Large intestine (tissue), 3 donors: ENCODE measurements around the gene BCLAF3. TPM values are rescaled to one million over a fixed set of nuclear protein-coding genes. Genes with fewer than 3 reads are reported as not detected.
A peak's percentile ranks its signal among the peaks of the same experiment; 100 is the strongest.

Experiments used
- DNase-seq, 2 donors: peaks; one replicate each; pipeline versions ENCODE4 v3.0.0 to v3.0.0-alpha.2; 2013
- H3K27ac ChIP-seq: one replicate; pipeline ENCODE4 v1.5.1; 2013; ENCODE audit warnings: low read length
- H3K27me3 ChIP-seq: 2 replicates; pipeline ENCODE4 v1.6.1; 2013; ENCODE audit warnings: low read length; ENCODE audit not compliant: control insufficient read depth, insufficient read depth
- H3K36me3 ChIP-seq: 2 replicates; pipeline ENCODE4 v1.6.1; 2013; ENCODE audit warnings: low read length; ENCODE audit not compliant: control insufficient read depth, insufficient read depth
- H3K4me1 ChIP-seq: one replicate; pipeline ENCODE4 v1.6.1; 2013; ENCODE audit warnings: low read length; ENCODE audit not compliant: control insufficient read depth, insufficient read depth
- H3K4me3 ChIP-seq: one replicate; pipeline ENCODE4 v1.5.1; 2013; ENCODE audit warnings: low read length
- H3K9me3 ChIP-seq: one replicate; pipeline ENCODE4 v1.6.1; 2013; ENCODE audit warnings: mild to moderate bottlenecking, low read depth, low read length, moderate library complexity; ENCODE audit not compliant: control insufficient read depth
- WGBS: methylation state at CpG from one replicate; pipeline ENCODE4 v1.1.5; 2013; ENCODE audit warnings: low lambda C conversion rate; ENCODE audit not compliant: insufficient coverage; 5-methylcytosine and 5-hydroxymethylcytosine counted together
- polyA plus RNA-seq: library from polyadenylated mRNA; unstranded; fragments of 120-200 nt; gene quantifications from one replicate; pipeline ENCODE4 v1.2.1, GENCODE V29; 2013

BCLAF3 gene
- polyA plus RNA-seq, 1 donor: 15.7 TPM

- Histone ChIP-seq H3K9me3 (no peaks in the 10 kb centered on the region), H3K4me1 (no peaks in the 10 kb centered on the region), H3K27me3 (no peaks in the 10 kb centered on the region), H3K27ac (no peak overlapping the region), H3K4me3 (no peak overlapping the region), H3K36me3 (no peaks in the 10 kb centered on the region)
- no CpG with 5 or more reads among the region's 1 CpG for WGBS
- no peak for DNase-seq
Observed at GRCh38 chrX:20015422-20015821, 24.6 kb upstream of the BCLAF3 start.

DNA sequence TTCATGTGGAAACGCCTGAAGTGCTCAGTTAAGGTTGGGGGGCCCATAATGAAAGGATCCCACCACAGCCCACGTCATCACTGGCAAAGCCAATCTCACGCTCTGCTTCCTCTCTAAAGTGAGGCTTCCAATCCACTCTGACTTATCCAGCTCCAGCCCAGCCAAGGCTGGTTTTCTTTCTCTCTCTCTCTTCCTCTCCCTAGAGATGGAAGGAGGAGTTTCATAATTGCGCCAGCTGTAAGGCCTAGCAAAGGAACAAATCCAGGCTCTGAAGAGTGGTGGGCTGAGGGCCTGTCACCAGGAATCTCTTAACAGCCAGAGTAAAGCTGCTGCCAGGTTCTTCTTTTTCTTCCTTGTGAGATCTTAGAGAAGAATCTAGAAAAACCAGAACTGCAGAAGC, 20.7 kb upstream of the BCLAF3 start:
- WGBS: no CpG with 5 or more reads among the region's 4 CpGs
- Histone ChIP-seq H3K36me3 (no peaks in the 10 kb centered on the region), H3K4me1 (peaks cover 3% of the 10 kb centered on the region), H3K9me3 (no peaks in the 10 kb centered on the region), H3K4me3 (no peak overlapping the region), H3K27me3 (no peaks in the 10 kb centered on the region), H3K27ac (no peak overlapping the region)
- DNase-seq: no peak

GRCh38 chrX:20007962-20008622, 17.2 kb upstream of the BCLAF3 start:
- peak overlapping the region; percentile 29 for H3K27ac ChIP-seq
- no CpG with 5 or more reads among the region's 7 CpGs for WGBS
- peak in 1 of 2 donors; percentile 49 for DNase-seq

DNA sequence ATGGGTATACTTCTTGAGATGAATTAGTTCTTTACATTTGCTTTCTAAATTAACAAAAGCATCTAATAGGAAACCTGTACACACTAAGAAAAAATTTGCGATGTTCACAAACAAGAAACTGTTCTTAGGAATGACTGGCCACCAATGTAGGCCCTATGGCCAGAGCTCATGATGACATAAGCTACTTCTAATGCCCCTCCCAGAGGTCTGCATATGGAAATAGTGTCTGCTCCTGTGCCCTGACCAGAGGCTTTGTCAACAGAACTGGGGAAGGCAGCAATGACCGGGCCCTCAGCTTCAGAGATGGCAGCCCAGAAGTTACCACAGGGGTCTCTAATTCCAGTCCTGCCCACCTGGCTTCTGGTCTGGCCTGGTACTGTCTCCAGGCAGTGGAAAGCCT, 15.0 kb upstream of the BCLAF3 start:
- Histone ChIP-seq H3K36me3 (no peaks in the 10 kb centered on the region), H3K27me3 (no peaks in the 10 kb centered on the region), H3K27ac (no peak overlapping the region), H3K4me3 (no peak overlapping the region), H3K4me1 (peaks cover 3% of the 10 kb centered on the region), H3K9me3 (no peaks in the 10 kb centered on the region)
- WGBS: no CpG with 5 or more reads among the region's 2 CpGs
- DNase-seq: no peak

More at GRCh38 chrX:20007962-20008622, 17.2 kb upstream of the BCLAF3 start:
- Histone ChIP-seq H3K9me3 (no peaks in the 10 kb centered on the region), H3K36me3 (no peaks in the 10 kb centered on the region), H3K4me1 (peaks cover 3% of the 10 kb centered on the region), H3K4me3 (no peak overlapping the region), H3K27me3 (no peaks in the 10 kb centered on the region)

DNA sequence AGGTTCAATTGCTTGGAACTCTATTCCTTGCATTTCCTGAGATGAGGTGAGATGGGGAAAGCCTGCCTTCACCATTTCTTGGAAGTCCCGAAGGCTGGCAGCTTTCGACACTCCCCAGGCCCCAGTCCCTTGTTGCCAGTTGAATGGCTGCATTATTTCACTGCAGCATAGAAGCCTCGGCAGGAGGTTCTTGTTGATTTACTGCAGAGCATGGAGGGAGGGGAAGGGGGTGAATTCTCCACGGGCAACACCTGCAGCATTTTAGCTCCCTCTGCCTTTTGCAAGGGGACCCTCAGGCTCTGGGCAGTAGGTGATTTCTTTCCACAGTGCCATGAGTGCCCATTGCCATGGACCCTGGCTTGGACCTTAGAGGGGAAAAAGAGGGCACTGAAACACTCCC, 10.7 kb upstream of the BCLAF3 start:
- Histone ChIP-seq H3K4me3 (no peak overlapping the region), H3K9me3 (no peaks in the 10 kb centered on the region), H3K4me1 (no peaks in the 10 kb centered on the region), H3K36me3 (no peaks in the 10 kb centered on the region), H3K27ac (no peak overlapping the region), H3K27me3 (no peaks in the 10 kb centered on the region)
- DNase-seq: no peak
- WGBS: no CpG with 5 or more reads among the region's 4 CpGs

GRCh38 chrX:19991350-19991718, 473 bp upstream of the BCLAF3 start:
- Histone ChIP-seq H3K4me1 (no peaks in the 10 kb centered on the region), H3K36me3 (no peaks in the 10 kb centered on the region), H3K27me3 (no peaks in the 10 kb centered on the region), H3K27ac (no peak overlapping the region), H3K9me3 (no peaks in the 10 kb centered on the region), H3K4me3 (peak overlapping the region; percentile 26)
- DNase-seq: no peak
- no CpG with 5 or more reads among the region's 6 CpGs for WGBS

- Histone ChIP-seq H3K9me3 (no peaks in the 10 kb centered on the region), H3K36me3 (no peaks in the 10 kb centered on the region), H3K27me3 (no peaks in the 10 kb centered on the region), H3K4me3 (peak overlapping the region; percentile 80), H3K27ac (peak overlapping the region; percentile 96), H3K4me1 (no peaks in the 10 kb centered on the region)
- no CpG with 5 or more reads among the region's 25 CpGs for WGBS
- DNase-seq: peak in 1 of 2 donors; percentile 61
Observed at GRCh38 chrX:19990151-19990555, 708 bp downstream of the BCLAF3 start.

DNA sequence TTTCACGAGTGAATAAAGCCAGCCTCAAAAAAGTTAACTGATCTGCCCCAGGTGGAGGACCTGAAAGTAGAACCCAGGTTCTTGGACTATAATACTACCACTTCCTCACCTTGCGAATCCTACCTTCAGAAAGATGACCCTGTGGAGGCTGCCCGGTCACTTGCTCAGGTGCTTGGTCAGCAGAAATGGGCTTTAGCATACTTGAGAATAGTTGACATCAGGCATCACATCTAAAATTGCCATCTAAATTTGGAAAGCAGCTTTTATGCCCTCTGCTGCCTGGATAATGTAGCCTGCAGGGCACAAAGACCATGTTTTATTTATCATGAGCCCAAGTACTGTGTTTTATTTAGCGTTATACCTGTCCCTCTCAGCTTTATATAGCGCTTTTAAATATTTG, 3.0 kb downstream of the BCLAF3 start:
- no peaks in the 10 kb centered on the region for H3K36me3 ChIP-seq
- no peak overlapping the region for H3K4me3 ChIP-seq
- no peaks in the 10 kb centered on the region for H3K9me3 ChIP-seq
- no peaks in the 10 kb centered on the region for H3K4me1 ChIP-seq
- WGBS: no CpG with 5 or more reads among the region's 5 CpGs
- no peak for DNase-seq
- no peak overlapping the region for H3K27ac ChIP-seq
- H3K27me3 ChIP-seq: no peaks in the 10 kb centered on the region

DNA sequence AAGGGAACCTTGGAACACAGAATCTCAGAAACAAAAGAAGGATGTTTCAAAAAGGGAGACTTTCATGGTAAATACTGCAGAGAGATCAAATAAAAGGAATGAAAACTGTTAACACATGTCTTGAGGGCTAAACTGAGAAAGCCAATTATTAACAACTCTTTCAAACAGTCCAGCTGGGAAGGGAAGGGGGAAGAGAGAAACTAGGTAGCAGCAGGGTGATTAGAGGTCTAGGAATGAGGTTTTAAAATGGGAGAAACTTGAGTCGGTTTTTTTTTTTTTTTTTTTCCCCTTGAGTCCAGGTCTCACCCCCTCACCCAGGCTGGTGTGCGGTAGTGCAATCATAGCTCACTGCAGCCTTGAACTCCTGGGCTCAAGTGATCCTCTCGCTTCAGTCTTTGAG, 4.3 kb downstream of the BCLAF3 start:
- Histone ChIP-seq H3K4me3 (no peak overlapping the region), H3K27me3 (no peaks in the 10 kb centered on the region), H3K9me3 (no peaks in the 10 kb centered on the region), H3K4me1 (no peaks in the 10 kb centered on the region), H3K36me3 (no peaks in the 10 kb centered on the region), H3K27ac (no peak overlapping the region)
- DNase-seq: no peak
- no CpG with 5 or more reads among the region's 3 CpGs for WGBS

GRCh38 chrX:19981947-19982346, 8.9 kb downstream of the BCLAF3 start:
- no peaks in the 10 kb centered on the region for H3K9me3 ChIP-seq
- no peak for DNase-seq
- no peak overlapping the region for H3K4me3 ChIP-seq
- peaks cover 2% of the 10 kb centered on the region for H3K36me3 ChIP-seq
- H3K27ac ChIP-seq: no peak overlapping the region
- WGBS: no CpG with 5 or more reads among the region's 2 CpGs
- no peaks in the 10 kb centered on the region for H3K4me1 ChIP-seq
- no peaks in the 10 kb centered on the region for H3K27me3 ChIP-seq

GRCh38 chrX:19975845-19976244, 15.0 kb downstream of the BCLAF3 start:
- H3K4me3 ChIP-seq: no peak overlapping the region
- peaks cover 2% of the 10 kb centered on the region for H3K36me3 ChIP-seq
- peak overlapping the region; percentile 75 for H3K27ac ChIP-seq
- H3K4me1 ChIP-seq: peaks cover 8% of the 10 kb centered on the region
- DNase-seq: peak in 1 of 2 donors; percentile 70
- no peaks in the 10 kb centered on the region for H3K27me3 ChIP-seq
- H3K9me3 ChIP-seq: no peaks in the 10 kb centered on the region
